ENCODE measurements around the gene CAPN1. TPM values are rescaled to one million over a fixed set of nuclear protein-coding genes. Genes with fewer than 3 reads are reported as not detected.

The CAPN1 gene
- total RNA-seq, 1 donor from 2014 or later, result 235 TPM

- DNase-seq (ENCODE audit: extremely low read depth, low read depth, low spot score), result no peak
Observed at GRCh38 chr11:65254724-65255123, 73.0 kb downstream of the CAPN1 start.

GRCh38 chr11:65258988-65259387 is 77.3 kb downstream of the CAPN1 start:
- no peak for DNase-seq (ENCODE audit: extremely low read depth, low read depth, low spot score)

- no peak for DNase-seq (ENCODE audit: extremely low read depth, low read depth, low spot score)
Observed at GRCh38 chr11:65260302-65260701, 78.6 kb downstream of the CAPN1 start.

- DNase-seq (ENCODE audit: extremely low read depth, low read depth, low spot score), result no peak
Observed at GRCh38 chr11:65260756-65261590, 79.2 kb downstream of the CAPN1 start.

Other genes with a start within 250 kb of the CAPN1 start
- gene GPHA2, start 246.0 kb upstream of the CAPN1 start, total RNA-seq, result not detected in 2 replicates
- gene MAJIN, start 209.8 kb upstream of the CAPN1 start, total RNA-seq, result 0.68 TPM in 1 of 2 replicates, not detected in the other
- 1.3 and 2.7 TPM in 2 replicates for gene BATF2, start 185.0 kb upstream of the CAPN1 start, total RNA-seq
- 191 and 202 TPM in 2 replicates for gene ARL2, start 167.8 kb upstream of the CAPN1 start, total RNA-seq
- 12.4 and 12.6 TPM in 2 replicates for gene SNX15, start 154.5 kb upstream of the CAPN1 start, total RNA-seq
- 16.8 and 17.8 TPM in 2 replicates for gene SAC3D1, start 140.7 kb upstream of the CAPN1 start, total RNA-seq
- 2.8 and 5.5 TPM in 2 replicates for gene NAALADL1, start 123.4 kb upstream of the CAPN1 start, total RNA-seq
- gene CDCA5, start 97.9 kb upstream of the CAPN1 start, total RNA-seq, result 3.7 and 5.1 TPM in 2 replicates
- gene ZFPL1, start 97.7 kb upstream of the CAPN1 start, total RNA-seq, result 34.7 and 49.8 TPM in 2 replicates
- 318 and 356 TPM in 2 replicates for gene VPS51, start 85.7 kb upstream of the CAPN1 start, total RNA-seq
- gene TM7SF2, start 70.1 kb upstream of the CAPN1 start, total RNA-seq, result 12.8 and 28.2 TPM in 2 replicates
- gene ZNHIT2, start 64.2 kb upstream of the CAPN1 start, total RNA-seq, result 14.0 and 14.7 TPM in 2 replicates
- 461 and 516 TPM in 2 replicates for gene FAU, start 59.8 kb upstream of the CAPN1 start, total RNA-seq
- 49.7 and 57.4 TPM in 2 replicates for gene MRPL49, start 59.6 kb upstream of the CAPN1 start, total RNA-seq
- gene SYVN1, start 47.4 kb upstream of the CAPN1 start, total RNA-seq, result 23.3 and 38.4 TPM in 2 replicates
- not detected in 2 replicates for gene SPDYC, start 11.7 kb upstream of the CAPN1 start, total RNA-seq
- gene POLA2, start 80.0 kb downstream of the CAPN1 start, total RNA-seq, result 13.8 and 16.1 TPM in 2 replicates
- gene CDC42EP2, start 132.9 kb downstream of the CAPN1 start, total RNA-seq, result 48.0 and 56.5 TPM in 2 replicates
- 40.9 and 52.2 TPM in 2 replicates for gene DPF2, start 151.9 kb downstream of the CAPN1 start, total RNA-seq
- gene TIGD3, start 172.8 kb downstream of the CAPN1 start, total RNA-seq, result 0.41 TPM in 1 of 2 replicates, not detected in the other
- 2.0 and 3.5 TPM in 2 replicates for gene SLC25A45, start 200.7 kb downstream of the CAPN1 start, total RNA-seq
- gene FRMD8, start 204.7 kb downstream of the CAPN1 start, total RNA-seq, result 120 and 121 TPM in 2 replicates
- 125 and 425 TPM in 2 replicates for gene NEAT1, start 240.9 kb downstream of the CAPN1 start, total RNA-seq

Data from glomerular endothelial cell (primary cell).